Measurements from ENCODE around the gene CC2D1B.

Gene CC2D1B

GRCh38 chr1:52365746-52366516, at the start of gene CC2D1B:
Gene CC2D1B (minus strand): TSS chr1:52366205. CDS start chr1:52364620, 1,585 bp downstream.
- peak within 1 kb of the TSS; percentile 87 for H3K4me3 ChIP-seq (ENCODE audit: low read length)

GRCh38 chr1:52414942-52415341, 48.9 kb upstream of the CC2D1B start:
- H3K4me3 ChIP-seq (ENCODE audit: low read length): no peak overlapping the region
- no peak for DNase-seq (ENCODE audit: low read depth)
- no peak for TF ChIP-seq CTCF (IDR thresholded peaks at IDR 0.05; ENCODE audit: insufficient read depth, low read depth, low read length, missing control alignments)

More at GRCh38 chr1:52365746-52366516, at the start of gene CC2D1B:
- peak; percentile 99 for DNase-seq (ENCODE audit: low read depth)
- TF ChIP-seq CTCF (IDR thresholded peaks at IDR 0.05; ENCODE audit: insufficient read depth, low read depth, low read length, missing control alignments): no peak

- peak; percentile 10 for DNase-seq (ENCODE audit: low read depth)
- TF ChIP-seq CTCF (IDR thresholded peaks at IDR 0.05; ENCODE audit: insufficient read depth, low read depth, low read length, missing control alignments): no peak
- H3K4me3 ChIP-seq (ENCODE audit: low read length): no peak overlapping the region
Measured at GRCh38 chr1:52413410-52413989, 47.5 kb upstream of the CC2D1B start.

- DNase-seq (ENCODE audit: low read depth): no peak
- no peak for TF ChIP-seq CTCF (IDR thresholded peaks at IDR 0.05; ENCODE audit: insufficient read depth, low read depth, low read length, missing control alignments)
- peak overlapping the region; percentile 99 for H3K4me3 ChIP-seq (ENCODE audit: low read length)
Measured at GRCh38 chr1:52404975-52405338, 39.0 kb upstream of the CC2D1B start.

GRCh38 chr1:52404116-52404974, 38.3 kb upstream of the CC2D1B start, which contains the start of the genes ORC1 and PRPF38A:
Gene ORC1 (minus strand): TSS chr1:52404423. CDS start chr1:52402223, 2,200 bp downstream.
Gene PRPF38A (plus strand): TSS chr1:52404602. CDS start chr1:52404750, 148 bp downstream.
- DNase-seq (ENCODE audit: low read depth): peak; percentile 98
- TF ChIP-seq CTCF (IDR thresholded peaks at IDR 0.05; ENCODE audit: insufficient read depth, low read depth, low read length, missing control alignments): peak; percentile 76
- peak within 1 kb of the TSS; percentile 99 for H3K4me3 ChIP-seq (ENCODE audit: low read length)

- peak overlapping the region; percentile 99 for H3K4me3 ChIP-seq (ENCODE audit: low read length)
- TF ChIP-seq CTCF (IDR thresholded peaks at IDR 0.05; ENCODE audit: insufficient read depth, low read depth, low read length, missing control alignments): no peak
- peak; percentile 87 for DNase-seq (ENCODE audit: low read depth)
Measured at GRCh38 chr1:52403566-52404115, 37.6 kb upstream of the CC2D1B start.

All from epithelial cell of esophagus (primary cell).